ENCODE results near the gene ZNF3.

- TF ChIP-seq POLR2A (IDR thresholded peaks at IDR 0.05) = no peak
- no peak for TF ChIP-seq CTCF (IDR thresholded peaks at IDR 0.05)
Observed at GRCh38 chr7:100119970-100120732, 38.6 kb upstream of the ZNF3 start.
